OCI-LY7 (cell line): ENCODE measurements around the gene RBKS. TPM values are rescaled to one million over a fixed set of nuclear protein-coding genes. Genes with fewer than 3 reads are reported as not detected.

Source experiments
- BruUV-seq: library from RNA; stranded (reverse); fragments of 400-500 nt; replicated peaks from 2 replicates; lab custom pipeline; 2021; lab: Mats Ljungman, UMichigan
- CTCF ChIA-PET: fragments of 300-600 bp; sonication (Branson Sonifier 250); formaldehyde crosslinking; loops from one replicate; lab custom pipeline; 2022; ENCODE audit warnings: antibody characterized with exemption; ENCODE audit not compliant: unreplicated experiment; lab: Charles Lee
- POLR2A ChIA-PET: fragments of 300-600 bp; sonication (Branson Sonifier 250); formaldehyde crosslinking; loops from one replicate; lab custom pipeline; 2022; ENCODE audit warnings: antibody characterized with exemption; lab: Charles Lee
- DNase-seq: peaks from one replicate; pipeline ENCODE4 v3.0.0-alpha.2; 2015; ENCODE audit warnings: low spot score
- H2AFZ ChIP-seq: fragments of 200-600 bp; sonication (generic), shearing (Covaris generic); 2 replicates; pipeline ENCODE4 v1.6.1; 2014; ENCODE audit warnings: mild to moderate bottlenecking, antibody characterized with exemption, low read length, moderate library complexity
- H3K27ac ChIP-seq: fragments of 200-600 bp; sonication (generic); 2 replicates; pipeline ENCODE4 v1.5.1; 2014; ENCODE audit warnings: mixed run types, low read depth, mild to moderate bottlenecking, moderate library complexity, low read length, inconsistent platforms; ENCODE audit not compliant: poor library complexity, severe bottlenecking
- H3K36me3 ChIP-seq: fragments of 200-600 bp; sonication (generic); 2 replicates; pipeline ENCODE4 v1.6.1; 2014; ENCODE audit warnings: mild to moderate bottlenecking, antibody characterized with exemption, low read length, moderate library complexity, mixed read lengths; ENCODE audit not compliant: insufficient read depth
- H3K4me1 ChIP-seq: fragments of 200-600 bp; sonication (generic); 2 replicates; pipeline ENCODE4 v1.5.1; 2014; ENCODE audit warnings: mild to moderate bottlenecking, low read length; ENCODE audit not compliant: insufficient read depth, poor library complexity, severe bottlenecking
- H3K4me2 ChIP-seq: fragments of 200-600 bp; sonication (generic); 2 replicates; pipeline ENCODE4 v1.6.1; 2014; ENCODE audit warnings: mild to moderate bottlenecking, low read length
- H3K4me3 ChIP-seq: fragments of 200-600 bp; sonication (generic); 2 replicates; pipeline ENCODE4 v1.5.1; 2014; ENCODE audit warnings: mild to moderate bottlenecking, low read depth, low read length; ENCODE audit not compliant: poor library complexity, severe bottlenecking
- H3K79me2 ChIP-seq: fragments of 200-600 bp; sonication (generic); 2 replicates; pipeline ENCODE4 v1.6.1; 2016; ENCODE audit warnings: low read depth, mild to moderate bottlenecking, low read length, moderate library complexity, mixed read lengths; ENCODE audit not compliant: insufficient read depth
- H3K9me2 ChIP-seq: fragments of 200-600 bp; sonication (generic); 2 replicates; pipeline ENCODE4 v1.6.1; 2016; ENCODE audit warnings: mild to moderate bottlenecking, low read length, mixed read lengths; ENCODE audit not compliant: insufficient read depth
- H3K9me3 ChIP-seq: fragments of 200-600 bp; sonication (generic); 2 replicates; pipeline ENCODE4 v1.6.1; 2014; ENCODE audit warnings: mild to moderate bottlenecking, mixed run types, low read length, mixed read lengths
- H4K20me1 ChIP-seq: fragments of 200-600 bp; sonication (generic); 2 replicates; pipeline ENCODE4 v1.6.1; 2014; ENCODE audit warnings: mild to moderate bottlenecking, antibody characterized with exemption, low read length, moderate library complexity, mixed read lengths; ENCODE audit not compliant: insufficient read depth
- CTCF ChIP-seq: fragments of 200-600 bp; sonication (generic); conservative IDR thresholded peaks from 2 replicates; pipeline ENCODE4 v1.5.1; 2014; ENCODE audit warnings: mild to moderate bottlenecking, antibody characterized with exemption, low read length, moderate library complexity, mixed read lengths
- EZH2phosphoT487 ChIP-seq: fragments of 200-600 bp; sonication (generic); IDR thresholded peaks from 2 replicates; pipeline ENCODE4 v1.6.1; 2018; ENCODE audit warnings: low read depth, borderline replicate concordance, mild to moderate bottlenecking, mixed run types, antibody characterized with exemption, low read length, moderate library complexity, mixed read lengths
- intact Hi-C: fragments of 100-400 bp; cut with micrococcal nuclease; formaldehyde crosslinking; loops from one replicate; pipeline ENCODE4 v1.10.0; 2022; ENCODE audit not compliant: unreplicated experiment
- total RNA-seq, 2 experiments: library from RNA; depleted of rRNA in 1 of 2; stranded (reverse); fragments of >200 nt in 1 of 2; shearing (Covaris generic) in 1 of 2; gene quantifications; 2 replicates each; pipeline ENCODE4 v1.2.3, GENCODE V29; 2014 to 2022

Gene RBKS
- total RNA-seq, 2 experiments from 2014 or later = 1.1 TPM

GRCh38 chr2:27814758-27815157, 75.4 kb downstream of the RBKS start:
- ChIA-PET CTCF (no interaction called here), POLR2A (no interaction called here)
- no peak for DNase-seq
- Histone ChIP-seq H3K9me2 (no peaks in the 10 kb centered on the region), H3K79me2 (no peaks in the 10 kb centered on the region), H3K4me1 (no peaks in the 10 kb centered on the region), H3K36me3 (no peaks in the 10 kb centered on the region), H4K20me1 (no peaks in the 10 kb centered on the region), H3K4me3 (no peak overlapping the region), H3K9me3 (no peaks in the 10 kb centered on the region), H3K4me2 (no peak overlapping the region), H3K27ac (no peak overlapping the region), H2AFZ (no peak overlapping the region)
- no TSS peak for BruUV-seq
- intact Hi-C loops = no loop called here
- TF ChIP-seq EZH2phosphoT487 (no peak), CTCF (no peak)

DNA sequence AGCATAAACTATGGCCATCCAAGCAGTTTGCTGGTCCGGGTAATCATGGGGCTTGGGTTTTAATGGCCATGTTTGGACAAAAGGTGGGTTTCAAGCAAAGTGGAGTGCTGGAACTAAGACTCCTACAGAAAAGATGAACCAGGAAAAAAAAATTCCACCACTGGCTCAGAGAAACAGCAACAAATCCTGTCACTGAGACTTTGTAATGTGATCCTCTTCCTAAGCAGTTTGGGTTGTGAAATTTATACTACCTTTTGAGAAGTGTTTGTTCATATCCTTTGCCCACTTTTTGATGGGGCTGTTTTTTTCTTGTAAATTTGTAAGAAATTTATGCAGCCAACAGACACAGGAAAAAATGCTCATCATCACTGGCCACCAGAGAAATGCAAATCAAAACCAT, 78.4 kb downstream of the RBKS start:
- H2AFZ ChIP-seq = no peak overlapping the region
- ChIA-PET CTCF (no interaction called here), POLR2A (no interaction called here)
- H3K9me2 ChIP-seq = no peaks in the 10 kb centered on the region
- H3K79me2 ChIP-seq = no peaks in the 10 kb centered on the region
- H4K20me1 ChIP-seq = no peaks in the 10 kb centered on the region
- intact Hi-C loops = no loop called here
- H3K36me3 ChIP-seq = no peaks in the 10 kb centered on the region
- BruUV-seq = no TSS peak
- no peak for DNase-seq
- H3K9me3 ChIP-seq = no peaks in the 10 kb centered on the region
- no peaks in the 10 kb centered on the region for H3K4me1 ChIP-seq
- no peak overlapping the region for H3K27ac ChIP-seq
- no peak overlapping the region for H3K4me3 ChIP-seq
- no peak overlapping the region for H3K4me2 ChIP-seq
- TF ChIP-seq EZH2phosphoT487 (no peak), CTCF (no peak)

DNA sequence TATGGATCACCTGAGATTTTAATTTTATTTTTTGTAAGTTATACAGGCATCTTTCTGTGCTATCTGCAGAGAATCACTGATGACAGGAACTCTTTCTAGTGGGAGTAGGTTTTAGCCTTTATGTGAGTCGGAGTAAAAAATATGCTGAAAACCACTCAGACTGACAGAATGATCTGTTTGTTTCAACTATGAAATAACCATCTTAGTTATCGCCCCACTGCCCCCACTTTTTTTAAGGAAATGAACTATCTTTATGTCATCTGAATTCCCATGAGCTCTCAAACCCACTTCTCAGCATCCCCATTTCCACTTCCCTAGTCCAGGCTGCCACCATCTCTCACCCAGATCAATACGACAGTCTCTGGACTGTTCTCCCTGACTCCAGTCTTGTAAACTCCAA, 79.7 kb downstream of the RBKS start:
- CTCF ChIA-PET = interaction anchor here (0.8 kb wide), 1 partner anchor 697 kb away, joined by 4 read pairs; no protein-coding TSS in a partner anchor
- no peak for DNase-seq
- BruUV-seq = no TSS peak
- Histone ChIP-seq H3K36me3 (no peaks in the 10 kb centered on the region), H3K27ac (no peak overlapping the region), H3K4me2 (no peak overlapping the region), H3K4me1 (no peaks in the 10 kb centered on the region), H3K9me3 (no peaks in the 10 kb centered on the region), H2AFZ (no peak overlapping the region), H3K4me3 (no peak overlapping the region), H3K9me2 (no peaks in the 10 kb centered on the region), H4K20me1 (no peaks in the 10 kb centered on the region), H3K79me2 (no peaks in the 10 kb centered on the region)
- POLR2A ChIA-PET = no interaction called here
- no peak for TF ChIP-seq EZH2phosphoT487
- TF ChIP-seq CTCF = no peak
- intact Hi-C loops = no loop called here
